Mesodermal cell (in vitro differentiated cells): ENCODE results near the gene ANK3.

ENCODE experiments used
- H3K27ac ChIP-seq: 2 replicates; pipeline ENCODE4 v1.7.0; 2013; ENCODE audit warnings: mild to moderate bottlenecking, low read depth, low read length, moderate library complexity; ENCODE audit not compliant: severe bottlenecking
- H3K36me3 ChIP-seq: 2 replicates; pipeline ENCODE4 v1.7.1; 2013; ENCODE audit warnings: mild to moderate bottlenecking, low read length, moderate library complexity; ENCODE audit not compliant: control insufficient read depth, insufficient read depth
- H3K4me1 ChIP-seq: one replicate; pipeline ENCODE4 v1.7.1; 2013; ENCODE audit warnings: mild to moderate bottlenecking, low read length; ENCODE audit not compliant: insufficient read depth, control insufficient read depth, poor library complexity, severe bottlenecking
- H3K4me3 ChIP-seq: 2 replicates; pipeline ENCODE4 v1.7.0; 2013; ENCODE audit warnings: low read length, control low read depth, mild to moderate bottlenecking; ENCODE audit not compliant: insufficient read depth, poor library complexity, severe bottlenecking; ENCODE audit errors: extremely low read depth
- H3K9me3 ChIP-seq: 2 replicates; pipeline ENCODE4 v1.7.1; 2013; ENCODE audit warnings: mild to moderate bottlenecking, low read length, moderate library complexity; ENCODE audit not compliant: control insufficient read depth
- WGBS, 2 experiments: methylation state at CpG; one replicate each; pipeline ENCODE4 v1.1.5; 2013; ENCODE audit warnings: missing lambda C conversion rate in 2 of 2; ENCODE audit not compliant: insufficient coverage in 2 of 2; 5-methylcytosine and 5-hydroxymethylcytosine counted together

ANK3 gene

GRCh38 chr10:60163786-60164185 is 225.9 kb downstream of the ANK3 start:
- Histone ChIP-seq H3K9me3 (no peaks in the 10 kb centered on the region), H3K36me3 (no peaks in the 10 kb centered on the region), H3K27ac (no peak overlapping the region), H3K4me3 (no peak overlapping the region), H3K4me1 (no peaks in the 10 kb centered on the region)

GRCh38 chr10:60162631-60163030 is 227.0 kb downstream of the ANK3 start:
- Histone ChIP-seq H3K4me3 (no peak overlapping the region), H3K4me1 (no peaks in the 10 kb centered on the region), H3K27ac (no peak overlapping the region), H3K9me3 (no peaks in the 10 kb centered on the region), H3K36me3 (no peaks in the 10 kb centered on the region)
- WGBS, 2 experiments = 78 to 100% methylated on average over 1 of the region's 1 CpG

GRCh38 chr10:60155943-60156683 is 233.6 kb downstream of the ANK3 start:
- Histone ChIP-seq H3K36me3 (no peaks in the 10 kb centered on the region), H3K27ac (no peak overlapping the region), H3K9me3 (peaks cover 5% of the 10 kb centered on the region), H3K4me1 (peaks cover 5% of the 10 kb centered on the region), H3K4me3 (no peak overlapping the region)
- WGBS, 2 experiments = 95 to 100% methylated on average over 3 to 4 of the region's 6 CpGs

GRCh38 chr10:60155099-60155877 is 234.4 kb downstream of the ANK3 start:
- peaks cover 5% of the 10 kb centered on the region for H3K4me1 ChIP-seq
- H3K27ac ChIP-seq = no peak overlapping the region
- no peak overlapping the region for H3K4me3 ChIP-seq
- peaks cover 8% of the 10 kb centered on the region for H3K9me3 ChIP-seq
- no peaks in the 10 kb centered on the region for H3K36me3 ChIP-seq
- WGBS, 2 experiments = 88% methylated on average over 2 of the region's 3 CpGs

- Histone ChIP-seq H3K36me3 (no peaks in the 10 kb centered on the region), H3K9me3 (peaks cover 8% of the 10 kb centered on the region), H3K4me3 (no peak overlapping the region), H3K4me1 (no peaks in the 10 kb centered on the region), H3K27ac (no peak overlapping the region)
- 76 to 79% methylated on average over 2 of the region's 2 CpGs for WGBS, 2 experiments
These were observed 240.7 kb downstream of the ANK3 start for GRCh38 chr10:60149003-60149402.

GRCh38 chr10:60148266-60148840 is 241.3 kb downstream of the ANK3 start:
- Histone ChIP-seq H3K27ac (no peak overlapping the region), H3K36me3 (no peaks in the 10 kb centered on the region), H3K4me1 (no peaks in the 10 kb centered on the region), H3K4me3 (no peak overlapping the region), H3K9me3 (peaks cover 8% of the 10 kb centered on the region)

GRCh38 chr10:60147576-60148265 is 242.0 kb downstream of the ANK3 start:
- WGBS, 2 experiments = 74 to 92% methylated on average over 1 to 2 of the region's 3 CpGs

GRCh38 chr10:60147025-60147424 is 242.7 kb downstream of the ANK3 start:
- Histone ChIP-seq H3K27ac (no peak overlapping the region), H3K9me3 (peaks cover 8% of the 10 kb centered on the region), H3K4me1 (no peaks in the 10 kb centered on the region), H3K4me3 (no peak overlapping the region), H3K36me3 (no peaks in the 10 kb centered on the region)
- WGBS, 2 experiments = 83 to 100% methylated on average over 2 to 3 of the region's 4 CpGs

More at GRCh38 chr10:60147576-60148265, 242.0 kb downstream of the ANK3 start:
- H3K4me1 ChIP-seq = no peaks in the 10 kb centered on the region
- peaks cover 8% of the 10 kb centered on the region for H3K9me3 ChIP-seq
- H3K36me3 ChIP-seq = no peaks in the 10 kb centered on the region
- H3K27ac ChIP-seq = no peak overlapping the region
- H3K4me3 ChIP-seq = no peak overlapping the region

- Histone ChIP-seq H3K9me3 (no peaks in the 10 kb centered on the region), H3K4me3 (no peak overlapping the region), H3K27ac (no peak overlapping the region), H3K36me3 (no peaks in the 10 kb centered on the region), H3K4me1 (peaks cover 14% of the 10 kb centered on the region)
- no CpG with 5 or more reads among the region's 3 CpGs for WGBS, 2 experiments
These were observed 245.6 kb downstream of the ANK3 start for GRCh38 chr10:60144099-60144498.

- Histone ChIP-seq H3K9me3 (no peaks in the 10 kb centered on the region), H3K27ac (no peak overlapping the region), H3K4me3 (no peak overlapping the region), H3K36me3 (no peaks in the 10 kb centered on the region), H3K4me1 (peaks cover 18% of the 10 kb centered on the region)
- WGBS, 2 experiments = 100% methylated on average over 1 of the region's 1 CpG; no CpG with 5 or more reads in 1 of the 2 experiments
These were observed 246.9 kb downstream of the ANK3 start for GRCh38 chr10:60142736-60143135.
